GM12891 (cell line): ENCODE measurements around the gene FCHSD1.

Experiments used
- DNase-seq: peaks from one replicate; pipeline ENCODE4 v3.0.0; 2011; ENCODE audit warnings: low spot score; ENCODE audit not compliant: insufficient read length
- FAIRE-seq: peaks from 2 replicates; lab custom pipeline; 2011; peaks lifted over from hg19 to GRCh38; lab: Jason Lieb, UNC
- PAX5 ChIP-seq: IDR thresholded peaks from 2 replicates; pipeline ENCODE4 v1.6.1; 2011; ENCODE audit warnings: low read length, moderate library complexity, mild to moderate bottlenecking; ENCODE audit not compliant: insufficient read depth, severe bottlenecking
- POLR2A ChIP-seq: IDR thresholded peaks from 2 replicates; pipeline ENCODE4 v1.6.1; 2011; ENCODE audit warnings: low read depth, low read length, control low read depth
- POLR2AphosphoS5 ChIP-seq: IDR thresholded peaks from 2 replicates; pipeline ENCODE4 v1.6.1; 2011; ENCODE audit warnings: low read depth, low read length, control low read depth
- POU2F2 ChIP-seq: IDR thresholded peaks from 2 replicates; pipeline ENCODE4 v1.6.1; 2011; ENCODE audit warnings: low read depth, mild to moderate bottlenecking, control low read depth, low read length, moderate library complexity
- SPI1 ChIP-seq: IDR thresholded peaks from 2 replicates; pipeline ENCODE4 v1.6.1; 2011; ENCODE audit warnings: low read depth, low read length, control low read depth
- TAF1 ChIP-seq: IDR thresholded peaks from 2 replicates; pipeline ENCODE4 v1.6.1; 2011; ENCODE audit warnings: low read depth, low read length, control low read depth

FCHSD1 gene

GRCh38 chr5:141636413-141637122, 14.7 kb downstream of the FCHSD1 start, which contains the start of the genes HDAC3 and RELL2:
Gene HDAC3, minus strand, starts transcription at chr5:141636849. Its CDS starts 59 bp downstream, at chr5:141636790.
Gene RELL2, plus strand, starts transcription at chr5:141636997. Its CDS starts 1,229 bp downstream, at chr5:141638226.
- FAIRE-seq = peak; percentile 97
- DNase-seq = peak; percentile 90
- TF ChIP-seq SPI1 (peak; percentile 32; the same call in 1 of the 2 replicates), POU2F2 (no peak), TAF1 (no peak)

- DNase-seq = no peak
- peak; percentile 20 for FAIRE-seq
- 0 out of 2 replicates have a peak, but pooled peaks have one; percentile 20 for TF ChIP-seq POLR2AphosphoS5
- no peak for TF ChIP-seq POU2F2
Measured at GRCh38 chr5:141636106-141636412, 15.2 kb downstream of the FCHSD1 start.

GRCh38 chr5:141635646-141636045, 15.6 kb downstream of the FCHSD1 start:
- FAIRE-seq (no peak), DNase-seq (no peak)
- no peak for TF ChIP-seq SPI1
- TF ChIP-seq POU2F2 = no peak
- TF ChIP-seq PAX5 = no peak
- no peak for TF ChIP-seq TAF1
- no peak for TF ChIP-seq POLR2A
- no peak for TF ChIP-seq POLR2AphosphoS5

- TF ChIP-seq POLR2AphosphoS5 (no peak), PAX5 (no peak), TAF1 (no peak), POU2F2 (no peak)
- no peak for DNase-seq
- no peak for FAIRE-seq
Measured at GRCh38 chr5:141634720-141635119, 16.5 kb downstream of the FCHSD1 start.

GRCh38 chr5:141633871-141634561, 17.2 kb downstream of the FCHSD1 start:
- TF ChIP-seq TAF1 = no peak
- TF ChIP-seq POU2F2 = no peak
- no peak for TF ChIP-seq POLR2A
- no peak for TF ChIP-seq PAX5
- TF ChIP-seq POLR2AphosphoS5 = no peak
- TF ChIP-seq SPI1 = peak; percentile 88
- FAIRE-seq (peak; percentile 71), DNase-seq (no peak)

- DNase-seq (no peak), FAIRE-seq (no peak)
- TF ChIP-seq TAF1 (no peak), POLR2AphosphoS5 (no peak), POU2F2 (no peak), PAX5 (no peak), POLR2A (no peak), SPI1 (no peak)
Measured at GRCh38 chr5:141632650-141633049, 18.6 kb downstream of the FCHSD1 start.

- TF ChIP-seq PAX5 (no peak), SPI1 (no peak), TAF1 (no peak), POU2F2 (no peak), POLR2A (no peak)
- DNase-seq (no peak), FAIRE-seq (no peak)
Measured at GRCh38 chr5:141630570-141631140, 20.6 kb downstream of the FCHSD1 start.

- no peak for TF ChIP-seq POLR2AphosphoS5
- TF ChIP-seq TAF1 = no peak
- no peak for TF ChIP-seq SPI1
- TF ChIP-seq POU2F2 = no peak
- TF ChIP-seq POLR2A = no peak
- DNase-seq (no peak), FAIRE-seq (no peak)
Measured at GRCh38 chr5:141628175-141628788, 22.9 kb downstream of the FCHSD1 start.

GRCh38 chr5:141623611-141624010, 27.6 kb downstream of the FCHSD1 start:
- FAIRE-seq (no peak), DNase-seq (no peak)
- TF ChIP-seq PAX5 (no peak), POU2F2 (no peak), SPI1 (no peak), POLR2AphosphoS5 (no peak), POLR2A (no peak), TAF1 (no peak)

- FAIRE-seq (peak; percentile 78), DNase-seq (no peak)
- no peak for TF ChIP-seq PAX5
- no peak for TF ChIP-seq POLR2AphosphoS5
- TF ChIP-seq TAF1 = no peak
- peak; percentile 90 for TF ChIP-seq SPI1
Measured at GRCh38 chr5:141623186-141623585, 28.0 kb downstream of the FCHSD1 start.
